Endodermal cell (in vitro differentiated cells): ENCODE measurements around the gene NT5C3B. TPM values are rescaled to one million over a fixed set of nuclear protein-coding genes. Genes with fewer than 3 reads are reported as not detected.

Experiments used
- DNase-seq: peaks from one replicate; pipeline ENCODE4 v3.0.0-alpha.2; 2017
- H3K27ac ChIP-seq: 2 replicates; pipeline ENCODE4 v1.5.1; 2013; ENCODE audit warnings: mild to moderate bottlenecking, low read depth, low read length, moderate library complexity
- H3K27me3 ChIP-seq: 2 replicates; pipeline ENCODE4 v1.6.1; 2013; ENCODE audit warnings: mild to moderate bottlenecking, low read length, moderate library complexity; ENCODE audit not compliant: insufficient read depth, control insufficient read depth, poor library complexity, severe bottlenecking
- H3K36me3 ChIP-seq: 2 replicates; pipeline ENCODE4 v1.7.0; 2013; ENCODE audit warnings: mild to moderate bottlenecking, low read length, moderate library complexity; ENCODE audit not compliant: control insufficient read depth, insufficient read depth
- H3K4me1 ChIP-seq: one replicate; pipeline ENCODE4 v1.7.0; 2013; ENCODE audit warnings: low read length; ENCODE audit not compliant: control insufficient read depth, insufficient read depth
- H3K4me3 ChIP-seq: 2 replicates; pipeline ENCODE4 v1.5.1; 2013; ENCODE audit warnings: mild to moderate bottlenecking, low read length, moderate library complexity
- H3K9ac ChIP-seq: 2 replicates; pipeline ENCODE4 v1.6.1; 2013; ENCODE audit warnings: mild to moderate bottlenecking, low read length, moderate library complexity; ENCODE audit not compliant: poor library complexity, severe bottlenecking; ENCODE audit errors: extremely low read depth
- H3K9me3 ChIP-seq: 2 replicates; pipeline ENCODE4 v1.6.1; 2013; ENCODE audit warnings: mild to moderate bottlenecking, low read length, moderate library complexity; ENCODE audit not compliant: control insufficient read depth
- H3K27ac Mint-ChIP-seq: 2 replicates; pipeline ENCODE4 v1.8.0; 2020; ENCODE audit warnings: mixed read lengths
- H3K27me3 Mint-ChIP-seq: 2 replicates; pipeline ENCODE4 v1.8.0; 2021; ENCODE audit warnings: mild to moderate bottlenecking, mixed read lengths; ENCODE audit not compliant: insufficient read depth
- H3K36me3 Mint-ChIP-seq: 2 replicates; pipeline ENCODE4 v1.8.0; 2020; ENCODE audit warnings: low read depth, mixed read lengths
- H3K4me1 Mint-ChIP-seq: 2 replicates; pipeline ENCODE4 v1.8.0; 2020; ENCODE audit warnings: mixed read lengths
- H3K4me3 Mint-ChIP-seq: 2 replicates; pipeline ENCODE4 v1.8.0; 2020; ENCODE audit warnings: mild to moderate bottlenecking, moderate library complexity, mixed read lengths
- H3K9me3 Mint-ChIP-seq: 2 replicates; pipeline ENCODE4 v1.8.0; 2020; ENCODE audit warnings: mild to moderate bottlenecking, mixed read lengths
- CTCF ChIP-seq: fragments of 200-600 bp; sonication (generic); conservative IDR thresholded peaks from 2 replicates; pipeline ENCODE4 v1.5.0; 2021; ENCODE audit warnings: antibody characterized with exemption, mild to moderate bottlenecking
- WGBS, 2 experiments: methylation state at CpG; one replicate each; pipeline versions ENCODE4 v1.1.5 to v1.1.7; 2013; ENCODE audit warnings: missing lambda C conversion rate in 2 of 2, mixed read lengths in 1 of 2; ENCODE audit not compliant: insufficient coverage in 1 of 2, insufficient read length in 1 of 2; 5-methylcytosine and 5-hydroxymethylcytosine counted together
- total RNA-seq, 2 donors: library from RNA; stranded (reverse); fragmentation: NEBNext Ultra II Directional in 1 of 2; extraction: Animal tissue kit (Norgen Biotek cat#: 25700) in 1 of 2; gene quantifications; 2 replicates in 1 of 2; 3 replicates in 1 of 2; pipeline ENCODE4 v1.2.1, GENCODE V29; 2021

Gene NT5C3B
- total RNA-seq, 2 donors from 2014 or later = 65.2 to 79.5 TPM

DNA sequence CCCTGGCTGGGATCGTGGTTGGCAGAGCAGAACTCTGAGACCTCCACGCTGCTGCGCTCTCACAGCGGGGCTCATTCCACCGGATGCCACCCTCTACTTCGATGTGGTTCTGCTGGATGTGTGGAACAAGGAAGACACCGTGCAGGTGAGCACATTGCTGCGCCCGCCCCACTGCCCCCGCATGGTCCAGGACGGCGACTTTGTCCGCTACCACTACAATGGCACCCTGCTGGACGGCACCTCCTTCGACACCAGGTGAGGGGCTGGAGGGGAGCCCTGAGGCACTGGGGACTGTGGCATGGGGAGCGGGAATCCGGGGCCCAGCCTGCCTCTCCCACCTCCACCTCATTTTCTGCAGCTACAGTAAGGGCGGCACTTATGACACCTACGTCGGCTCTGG lies 18.0 kb downstream of the NT5C3B start:
- no peak for TF ChIP-seq CTCF
- Mint-ChIP-seq H3K4me3 (no peak overlapping the region), H3K27me3 (no peaks in the 10 kb centered on the region), H3K9me3 (no peaks in the 10 kb centered on the region), H3K36me3 (peaks cover 18% of the 10 kb centered on the region), H3K4me1 (peaks cover 10% of the 10 kb centered on the region), H3K27ac (no peak overlapping the region)
- Histone ChIP-seq H3K9me3 (no peaks in the 10 kb centered on the region), H3K27me3 (no peaks in the 10 kb centered on the region), H3K9ac (no peak overlapping the region), H3K36me3 (peaks cover 26% of the 10 kb centered on the region), H3K4me3 (no peak overlapping the region), H3K4me1 (no peaks in the 10 kb centered on the region), H3K27ac (no peak overlapping the region)
- DNase-seq = no peak
- 96% methylated on average over 7 to 20 of the region's 20 CpGs for WGBS, 2 experiments

DNA sequence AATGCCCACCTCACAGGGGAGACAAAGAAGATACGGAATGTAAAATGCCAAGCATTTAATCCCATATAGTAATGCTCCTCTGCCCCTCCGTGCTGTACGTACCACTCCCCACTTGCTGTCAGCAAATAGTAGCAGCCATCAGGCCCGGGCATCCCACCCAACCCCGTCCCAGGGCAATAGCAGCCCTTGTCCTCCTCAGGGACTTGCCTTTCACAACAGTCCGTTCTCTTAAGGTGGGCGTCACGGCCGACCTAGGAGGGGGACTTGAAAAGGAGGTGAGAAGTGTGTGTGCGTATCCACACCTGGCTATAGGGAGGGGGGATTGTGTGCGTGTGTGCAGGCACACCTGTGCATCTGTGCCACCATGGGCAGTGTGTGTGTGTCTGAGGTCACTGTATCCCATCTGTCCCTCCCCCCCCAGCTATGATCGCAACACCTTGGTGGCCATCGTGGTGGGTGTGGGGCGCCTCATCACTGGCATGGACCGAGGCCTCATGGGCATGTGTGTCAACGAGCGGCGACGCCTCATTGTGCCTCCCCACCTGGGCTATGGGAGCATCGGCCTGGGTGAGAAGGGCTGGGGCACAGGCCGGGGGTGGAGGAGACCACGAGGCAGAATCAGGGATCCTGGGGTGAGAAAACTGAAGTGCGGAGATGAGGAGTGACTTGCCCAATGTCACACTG lies 19.3 kb downstream of the NT5C3B start:
- TF ChIP-seq CTCF = no peak
- Mint-ChIP-seq H3K4me1 (peaks cover 11% of the 10 kb centered on the region), H3K4me3 (no peak overlapping the region), H3K27ac (no peak overlapping the region), H3K9me3 (no peaks in the 10 kb centered on the region), H3K27me3 (no peaks in the 10 kb centered on the region), H3K36me3 (peaks cover 18% of the 10 kb centered on the region)
- Histone ChIP-seq H3K27me3 (no peaks in the 10 kb centered on the region), H3K27ac (no peak overlapping the region), H3K9me3 (no peaks in the 10 kb centered on the region), H3K36me3 (peaks cover 26% of the 10 kb centered on the region), H3K9ac (no peak overlapping the region), H3K4me1 (no peaks in the 10 kb centered on the region), H3K4me3 (no peak overlapping the region)
- DNase-seq = no peak
- WGBS, 2 experiments = 95 to 96% methylated on average over 17 to 23 of the region's 23 CpGs

GRCh38 chr17:41814195-41814594 lies 21.8 kb downstream of the NT5C3B start:
- Histone ChIP-seq H3K9me3 (no peaks in the 10 kb centered on the region), H3K36me3 (peaks cover 16% of the 10 kb centered on the region), H3K27ac (no peak overlapping the region), H3K9ac (peak overlapping the region; percentile 62), H3K27me3 (no peaks in the 10 kb centered on the region), H3K4me3 (peak overlapping the region; percentile 87), H3K4me1 (no peaks in the 10 kb centered on the region)
- H3K27me3 Mint-ChIP-seq = peaks cover 12% of the 10 kb centered on the region
- H3K4me1 Mint-ChIP-seq = peaks cover 13% of the 10 kb centered on the region
- no peaks in the 10 kb centered on the region for H3K9me3 Mint-ChIP-seq
- WGBS, 2 experiments = 89% methylated on average over 1 of the region's 1 CpG; no CpG with 5 or more reads in 1 of the 2 experiments
- peaks cover 15% of the 10 kb centered on the region for H3K36me3 Mint-ChIP-seq
- DNase-seq = no peak
- no peak for TF ChIP-seq CTCF
- H3K4me3 Mint-ChIP-seq = peak overlapping the region; percentile 79
- no peak overlapping the region for H3K27ac Mint-ChIP-seq
